ENCODE data around the gene CPVL. TPM values are rescaled to one million over a fixed set of nuclear protein-coding genes. Genes with fewer than 3 reads are reported as not detected.

The CPVL gene
- total and polyA plus RNA-seq, 2 experiments from 2014 or later = 31.9 to 37.8 TPM

GRCh38 chr7:29132980-29133379 is 13.4 kb downstream of the CPVL start:
- H3K36me3 ChIP-seq (ENCODE audit: insufficient read depth) = no peaks in the 10 kb centered on the region
- no peaks in the 10 kb centered on the region for H3K79me2 ChIP-seq (replicated peaks; ENCODE audit: insufficient read depth)
- no peak overlapping the region for H3K4me2 ChIP-seq
- ATAC-seq (no peak), DNase-seq (ENCODE audit: low spot score) (no peak)
- H3K9me2 ChIP-seq (ENCODE audit: insufficient read depth) = no peaks in the 10 kb centered on the region
- H4K20me1 ChIP-seq (replicated peaks; ENCODE audit: insufficient read depth) = no peaks in the 10 kb centered on the region
- no peak for TF ChIP-seq STAT1 (IDR thresholded peaks at IDR 0.05; ENCODE audit: unreplicated experiment)
- no peak for TF ChIP-seq REST (IDR thresholded peaks at IDR 0.05; ENCODE audit: unreplicated experiment)
- TF ChIP-seq JUNB (IDR thresholded peaks at IDR 0.05; ENCODE audit: unreplicated experiment) = no peak
- TF ChIP-seq POLR2AphosphoS5 (IDR thresholded peaks at IDR 0.05; ENCODE audit: low read depth) = no peak
- no peak for TF ChIP-seq EZH2 (IDR thresholded peaks at IDR 0.05; ENCODE audit: low read depth, unreplicated experiment)
- TF ChIP-seq, protein P1, sequence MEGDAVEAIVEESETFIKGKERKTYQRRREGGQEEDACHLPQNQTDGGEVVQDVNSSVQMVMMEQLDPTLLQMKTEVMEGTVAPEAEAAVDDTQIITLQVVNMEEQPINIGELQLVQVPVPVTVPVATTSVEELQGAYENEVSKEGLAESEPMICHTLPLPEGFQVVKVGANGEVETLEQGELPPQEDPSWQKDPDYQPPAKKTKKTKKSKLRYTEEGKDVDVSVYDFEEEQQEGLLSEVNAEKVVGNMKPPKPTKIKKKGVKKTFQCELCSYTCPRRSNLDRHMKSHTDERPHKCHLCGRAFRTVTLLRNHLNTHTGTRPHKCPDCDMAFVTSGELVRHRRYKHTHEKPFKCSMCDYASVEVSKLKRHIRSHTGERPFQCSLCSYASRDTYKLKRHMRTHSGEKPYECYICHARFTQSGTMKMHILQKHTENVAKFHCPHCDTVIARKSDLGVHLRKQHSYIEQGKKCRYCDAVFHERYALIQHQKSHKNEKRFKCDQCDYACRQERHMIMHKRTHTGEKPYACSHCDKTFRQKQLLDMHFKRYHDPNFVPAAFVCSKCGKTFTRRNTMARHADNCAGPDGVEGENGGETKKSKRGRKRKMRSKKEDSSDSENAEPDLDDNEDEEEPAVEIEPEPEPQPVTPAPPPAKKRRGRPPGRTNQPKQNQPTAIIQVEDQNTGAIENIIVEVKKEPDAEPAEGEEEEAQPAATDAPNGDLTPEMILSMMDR (conservative IDR thresholded peaks at IDR 0.05; ENCODE audit: low read depth in 2 of 2) = no peak
- TF ChIP-seq ZNF331 (CRISPR knock-in tag; IDR thresholded peaks at IDR 0.05; ENCODE audit: low read depth) = no peak
- TF ChIP-seq, protein P2, sequence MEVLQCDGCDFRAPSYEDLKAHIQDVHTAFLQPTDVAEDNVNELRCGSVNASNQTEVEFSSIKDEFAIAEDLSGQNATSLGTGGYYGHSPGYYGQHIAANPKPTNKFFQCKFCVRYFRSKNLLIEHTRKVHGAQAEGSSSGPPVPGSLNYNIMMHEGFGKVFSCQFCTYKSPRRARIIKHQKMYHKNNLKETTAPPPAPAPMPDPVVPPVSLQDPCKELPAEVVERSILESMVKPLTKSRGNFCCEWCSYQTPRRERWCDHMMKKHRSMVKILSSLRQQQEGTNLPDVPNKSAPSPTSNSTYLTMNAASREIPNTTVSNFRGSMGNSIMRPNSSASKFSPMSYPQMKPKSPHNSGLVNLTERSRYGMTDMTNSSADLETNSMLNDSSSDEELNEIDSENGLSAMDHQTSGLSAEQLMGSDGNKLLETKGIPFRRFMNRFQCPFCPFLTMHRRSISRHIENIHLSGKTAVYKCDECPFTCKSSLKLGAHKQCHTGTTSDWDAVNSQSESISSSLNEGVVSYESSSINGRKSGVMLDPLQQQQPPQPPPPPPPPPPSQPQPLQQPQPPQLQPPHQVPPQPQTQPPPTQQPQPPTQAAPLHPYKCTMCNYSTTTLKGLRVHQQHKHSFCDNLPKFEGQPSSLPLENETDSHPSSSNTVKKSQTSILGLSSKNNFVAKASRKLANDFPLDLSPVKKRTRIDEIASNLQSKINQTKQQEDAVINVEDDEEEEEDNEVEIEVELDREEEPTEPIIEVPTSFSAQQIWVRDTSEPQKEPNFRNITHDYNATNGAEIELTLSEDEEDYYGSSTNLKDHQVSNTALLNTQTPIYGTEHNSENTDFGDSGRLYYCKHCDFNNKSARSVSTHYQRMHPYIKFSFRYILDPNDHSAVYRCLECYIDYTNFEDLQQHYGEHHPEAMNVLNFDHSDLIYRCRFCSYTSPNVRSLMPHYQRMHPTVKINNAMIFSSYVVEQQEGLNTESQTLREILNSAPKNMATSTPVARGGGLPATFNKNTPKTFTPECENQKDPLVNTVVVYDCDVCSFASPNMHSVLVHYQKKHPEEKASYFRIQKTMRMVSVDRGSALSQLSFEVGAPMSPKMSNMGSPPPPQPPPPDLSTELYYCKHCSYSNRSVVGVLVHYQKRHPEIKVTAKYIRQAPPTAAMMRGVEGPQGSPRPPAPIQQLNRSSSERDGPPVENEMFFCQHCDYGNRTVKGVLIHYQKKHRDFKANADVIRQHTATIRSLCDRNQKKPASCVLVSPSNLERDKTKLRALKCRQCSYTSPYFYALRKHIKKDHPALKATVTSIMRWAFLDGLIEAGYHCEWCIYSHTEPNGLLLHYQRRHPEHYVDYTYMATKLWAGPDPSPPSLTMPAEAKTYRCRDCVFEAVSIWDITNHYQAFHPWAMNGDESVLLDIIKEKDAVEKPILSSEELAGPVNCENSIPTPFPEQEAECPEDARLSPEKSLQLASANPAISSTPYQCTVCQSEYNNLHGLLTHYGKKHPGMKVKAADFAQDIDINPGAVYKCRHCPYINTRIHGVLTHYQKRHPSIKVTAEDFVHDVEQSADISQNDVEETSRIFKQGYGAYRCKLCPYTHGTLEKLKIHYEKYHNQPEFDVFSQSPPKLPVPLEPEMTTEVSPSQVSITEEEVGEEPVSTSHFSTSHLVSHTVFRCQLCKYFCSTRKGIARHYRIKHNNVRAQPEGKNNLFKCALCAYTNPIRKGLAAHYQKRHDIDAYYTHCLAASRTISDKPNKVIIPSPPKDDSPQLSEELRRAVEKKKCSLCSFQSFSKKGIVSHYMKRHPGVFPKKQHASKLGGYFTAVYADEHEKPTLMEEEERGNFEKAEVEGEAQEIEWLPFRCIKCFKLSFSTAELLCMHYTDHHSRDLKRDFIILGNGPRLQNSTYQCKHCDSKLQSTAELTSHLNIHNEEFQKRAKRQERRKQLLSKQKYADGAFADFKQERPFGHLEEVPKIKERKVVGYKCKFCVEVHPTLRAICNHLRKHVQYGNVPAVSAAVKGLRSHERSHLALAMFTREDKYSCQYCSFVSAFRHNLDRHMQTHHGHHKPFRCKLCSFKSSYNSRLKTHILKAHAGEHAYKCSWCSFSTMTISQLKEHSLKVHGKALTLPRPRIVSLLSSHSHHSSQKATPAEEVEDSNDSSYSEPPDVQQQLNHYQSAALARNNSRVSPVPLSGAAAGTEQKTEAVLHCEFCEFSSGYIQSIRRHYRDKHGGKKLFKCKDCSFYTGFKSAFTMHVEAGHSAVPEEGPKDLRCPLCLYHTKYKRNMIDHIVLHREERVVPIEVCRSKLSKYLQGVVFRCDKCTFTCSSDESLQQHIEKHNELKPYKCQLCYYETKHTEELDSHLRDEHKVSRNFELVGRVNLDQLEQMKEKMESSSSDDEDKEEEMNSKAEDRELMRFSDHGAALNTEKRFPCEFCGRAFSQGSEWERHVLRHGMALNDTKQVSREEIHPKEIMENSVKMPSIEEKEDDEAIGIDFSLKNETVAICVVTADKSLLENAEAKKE (CRISPR knock-in tag; IDR thresholded peaks at IDR 0.05) = no peak
- no peak for TF ChIP-seq EZH2phosphoT487 (IDR thresholded peaks at IDR 0.05; ENCODE audit: unreplicated experiment)
- H3K27me3 ChIP-seq (ENCODE audit: insufficient read depth) = no peaks in the 10 kb centered on the region
- H3K4me1 ChIP-seq (ENCODE audit: insufficient read depth) = peaks cover 4% of the 10 kb centered on the region; the same call in 1 of the 2 replicates
- peaks cover 3% of the 10 kb centered on the region; the same call in 1 of the 3 replicates for H3K36me3 Mint-ChIP-seq (ENCODE audit: low read depth)
- no peaks in the 10 kb centered on the region for H3F3A ChIP-seq (replicated peaks; ENCODE audit: low read depth)
- H3K9me3 Mint-ChIP-seq = peaks cover 5% of the 10 kb centered on the region; the same call in 2 of the 3 replicates
- no peak overlapping the region for H3K27ac Mint-ChIP-seq
- H3K27ac ChIP-seq (ENCODE audit: low read depth) = no peak overlapping the region
- H3K4me3 ChIP-seq = no peak overlapping the region
- no peak overlapping the region for H2AFZ ChIP-seq
- H3K4me1 Mint-ChIP-seq = peaks cover 12% of the 10 kb centered on the region
- peaks cover 4% of the 10 kb centered on the region for H3K27me3 Mint-ChIP-seq (ENCODE audit: insufficient read depth, low read depth, poor library complexity)
- no peak overlapping the region for H3K4me3 Mint-ChIP-seq
